Measurements from ENCODE around the gene DAPP1. TPM values are rescaled to one million over a fixed set of nuclear protein-coding genes. Genes with fewer than 3 reads are reported as not detected.

Gene DAPP1
- total RNA-seq, 1 experiment from 2014 or later: 7.9 TPM

DNA sequence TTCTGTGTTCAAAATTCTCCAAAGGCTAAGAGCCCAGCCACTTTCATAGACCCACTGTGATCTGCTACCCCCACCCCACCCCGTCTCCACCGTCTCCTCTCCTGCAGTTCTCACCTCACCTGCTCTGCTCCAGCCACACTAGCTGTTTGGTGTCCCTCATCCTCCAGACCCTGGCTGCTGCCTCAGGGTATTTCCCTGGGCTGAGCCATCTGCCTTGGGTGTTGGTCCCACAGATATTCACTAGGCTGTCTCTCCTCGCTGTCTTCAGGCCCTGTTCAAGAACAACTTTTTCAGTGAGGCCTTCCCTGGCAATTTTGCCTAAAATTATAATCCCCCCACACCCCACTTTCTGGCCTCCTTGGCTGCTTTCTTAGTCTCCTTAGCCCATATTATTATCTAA lies 31.8 kb upstream of the DAPP1 start:
- no peak for TF ChIP-seq EZH2 (IDR thresholded peaks at IDR 0.05; ENCODE audit: low read depth)
- TF ChIP-seq, protein P1, sequence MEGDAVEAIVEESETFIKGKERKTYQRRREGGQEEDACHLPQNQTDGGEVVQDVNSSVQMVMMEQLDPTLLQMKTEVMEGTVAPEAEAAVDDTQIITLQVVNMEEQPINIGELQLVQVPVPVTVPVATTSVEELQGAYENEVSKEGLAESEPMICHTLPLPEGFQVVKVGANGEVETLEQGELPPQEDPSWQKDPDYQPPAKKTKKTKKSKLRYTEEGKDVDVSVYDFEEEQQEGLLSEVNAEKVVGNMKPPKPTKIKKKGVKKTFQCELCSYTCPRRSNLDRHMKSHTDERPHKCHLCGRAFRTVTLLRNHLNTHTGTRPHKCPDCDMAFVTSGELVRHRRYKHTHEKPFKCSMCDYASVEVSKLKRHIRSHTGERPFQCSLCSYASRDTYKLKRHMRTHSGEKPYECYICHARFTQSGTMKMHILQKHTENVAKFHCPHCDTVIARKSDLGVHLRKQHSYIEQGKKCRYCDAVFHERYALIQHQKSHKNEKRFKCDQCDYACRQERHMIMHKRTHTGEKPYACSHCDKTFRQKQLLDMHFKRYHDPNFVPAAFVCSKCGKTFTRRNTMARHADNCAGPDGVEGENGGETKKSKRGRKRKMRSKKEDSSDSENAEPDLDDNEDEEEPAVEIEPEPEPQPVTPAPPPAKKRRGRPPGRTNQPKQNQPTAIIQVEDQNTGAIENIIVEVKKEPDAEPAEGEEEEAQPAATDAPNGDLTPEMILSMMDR (conservative IDR thresholded peaks at IDR 0.05): no peak

DNA sequence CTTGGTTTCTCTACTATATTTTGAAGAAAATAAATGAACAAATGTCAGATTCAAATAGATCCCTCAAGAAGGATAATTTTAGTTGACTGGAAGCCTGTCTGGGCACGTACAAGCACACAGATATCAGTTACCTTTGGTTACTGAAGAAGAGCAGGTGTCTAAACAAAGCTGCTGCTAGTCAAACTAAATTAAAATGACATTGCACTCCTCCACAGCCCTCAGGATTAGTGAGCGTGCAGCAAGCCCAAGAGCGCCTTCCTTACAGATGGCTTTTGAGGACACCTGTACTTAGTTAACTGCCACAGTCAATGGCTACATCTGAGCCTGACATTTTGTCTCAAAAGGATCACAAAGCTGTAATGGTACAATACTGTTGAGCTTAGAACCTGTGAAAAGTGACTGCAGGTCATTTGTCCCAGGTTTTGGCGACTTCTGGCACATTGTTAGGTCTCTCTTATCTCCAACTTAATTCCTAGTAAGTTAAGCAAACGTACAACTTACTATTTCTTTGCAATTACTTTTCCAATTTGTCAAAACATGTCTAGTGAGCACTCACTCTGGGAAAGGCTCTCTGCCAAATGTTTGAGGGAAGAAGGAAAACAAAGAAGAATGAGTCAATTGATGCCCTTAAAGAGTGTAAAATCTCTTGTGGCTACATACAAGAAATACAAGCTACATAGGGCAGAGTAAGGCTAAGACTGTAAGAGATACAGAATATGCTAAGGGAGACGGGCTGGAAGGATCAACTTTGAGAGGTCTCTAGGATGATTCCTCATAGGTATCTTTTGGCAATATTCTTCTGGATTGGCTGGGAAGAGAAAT lies 25.6 kb upstream of the DAPP1 start:
- no peak overlapping the region for H2AFZ ChIP-seq
- H3K4me2 ChIP-seq: no peak overlapping the region
- H3K36me3 ChIP-seq (ENCODE audit: low read depth): no peaks in the 10 kb centered on the region
- no peaks in the 10 kb centered on the region for H3F3A ChIP-seq (ENCODE audit: insufficient read depth, low read depth)
- no peaks in the 10 kb centered on the region for H4K20me1 ChIP-seq (ENCODE audit: insufficient read depth)
- no peaks in the 10 kb centered on the region for H3K9me2 ChIP-seq (ENCODE audit: insufficient read depth)
- intact Hi-C loops (cut with micrococcal nuclease; ENCODE audit: unreplicated experiment): no loop called here
- CTCF ChIA-PET: no interaction called here
- no peak for DNase-seq
- TF ChIP-seq, protein P1 (conservative IDR thresholded peaks at IDR 0.05): no peak
- no peak for TF ChIP-seq EZH2 (IDR thresholded peaks at IDR 0.05; ENCODE audit: low read depth)
- BruUV-seq (replicated peaks): no TSS peak
- no peaks in the 10 kb centered on the region for H3K27me3 ChIP-seq (ENCODE audit: insufficient read depth, low read depth)
- POLR2A ChIA-PET (ENCODE audit: unreplicated experiment): no interaction called here
- H3K4me3 ChIP-seq: no peak overlapping the region
- no peaks in the 10 kb centered on the region for H3K79me2 ChIP-seq (ENCODE audit: low read depth)
- no peaks in the 10 kb centered on the region for H3K9me3 ChIP-seq (ENCODE audit: insufficient read depth, low read depth)
- no peak overlapping the region for H3K27ac ChIP-seq
- no peaks in the 10 kb centered on the region for H3K4me1 ChIP-seq (replicated peaks; ENCODE audit: insufficient read depth)

More for the DNA sequence above, 31.8 kb upstream of the DAPP1 start:
- Histone ChIP-seq H3K9me3 (ENCODE audit: insufficient read depth, low read depth) (no peaks in the 10 kb centered on the region; the same call in 1 of the 2 replicates), H3K4me2 (no peak overlapping the region), H3K4me3 (no peak overlapping the region), H3K4me1 (replicated peaks; ENCODE audit: insufficient read depth) (no peaks in the 10 kb centered on the region), H3K27me3 (ENCODE audit: insufficient read depth, low read depth) (no peaks in the 10 kb centered on the region), H3F3A (ENCODE audit: insufficient read depth, low read depth) (no peaks in the 10 kb centered on the region), H3K36me3 (ENCODE audit: low read depth) (no peaks in the 10 kb centered on the region), H2AFZ (no peak overlapping the region), H3K27ac (no peak overlapping the region), H3K9me2 (ENCODE audit: insufficient read depth) (no peaks in the 10 kb centered on the region), H4K20me1 (ENCODE audit: insufficient read depth) (no peaks in the 10 kb centered on the region), H3K79me2 (ENCODE audit: low read depth) (no peaks in the 10 kb centered on the region)
- intact Hi-C loops (cut with micrococcal nuclease; ENCODE audit: unreplicated experiment): no loop called here
- ChIA-PET CTCF (no interaction called here), POLR2A (ENCODE audit: unreplicated experiment) (no interaction called here)
- BruUV-seq (replicated peaks): no TSS peak
- no peak for DNase-seq

DNA sequence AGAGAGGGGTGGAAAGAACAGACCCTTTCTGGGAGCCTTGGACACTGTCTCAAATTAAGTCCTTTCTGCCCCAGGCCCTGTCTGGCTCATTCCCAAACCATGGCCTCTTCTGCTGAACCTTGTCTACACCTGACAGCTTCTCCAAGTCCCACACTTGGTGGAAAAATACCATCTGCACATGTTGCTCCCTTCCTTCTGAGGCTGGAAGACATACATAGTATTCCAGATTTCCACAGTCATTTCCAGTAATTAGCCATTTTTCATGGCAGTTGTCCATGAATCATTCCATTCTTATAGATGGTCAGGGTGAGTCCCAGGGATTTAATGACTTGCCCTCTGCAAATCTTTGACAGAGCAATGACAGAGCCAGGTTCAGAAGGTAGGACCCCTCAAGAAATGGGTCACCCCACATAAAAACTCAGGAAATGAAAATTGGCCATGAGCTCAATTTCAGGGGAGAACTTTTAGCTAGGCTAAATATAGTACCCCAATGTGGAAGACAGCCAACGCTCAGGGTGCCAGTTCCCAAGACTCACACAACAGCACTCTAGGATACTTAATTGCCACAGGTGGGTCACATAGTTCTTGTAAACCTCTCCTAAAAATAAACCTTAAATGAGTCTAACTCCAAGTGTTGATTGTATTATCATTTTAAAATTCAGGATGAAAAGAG lies 16.2 kb upstream of the DAPP1 start:
- no peak overlapping the region for H2AFZ ChIP-seq
- H3K9me3 ChIP-seq (ENCODE audit: insufficient read depth, low read depth): no peaks in the 10 kb centered on the region
- no peak for DNase-seq
- intact Hi-C loops (cut with micrococcal nuclease; ENCODE audit: unreplicated experiment): no loop called here
- H3K4me2 ChIP-seq: no peak overlapping the region
- H3K4me3 ChIP-seq: no peak overlapping the region
- POLR2A ChIA-PET (ENCODE audit: unreplicated experiment): interaction anchor here (0.7 kb wide), 1 partner anchor 190 kb away, joined by 6 read pairs; no protein-coding TSS in a partner anchor
- no peaks in the 10 kb centered on the region for H3K79me2 ChIP-seq (ENCODE audit: low read depth)
- no peaks in the 10 kb centered on the region for H3K36me3 ChIP-seq (ENCODE audit: low read depth)
- no TSS peak for BruUV-seq (replicated peaks)
- no peaks in the 10 kb centered on the region for H3K9me2 ChIP-seq (ENCODE audit: insufficient read depth)
- no peak overlapping the region for H3K27ac ChIP-seq
- no peaks in the 10 kb centered on the region for H4K20me1 ChIP-seq (ENCODE audit: insufficient read depth)
- H3F3A ChIP-seq (ENCODE audit: insufficient read depth, low read depth): no peaks in the 10 kb centered on the region
- H3K4me1 ChIP-seq (replicated peaks; ENCODE audit: insufficient read depth): no peaks in the 10 kb centered on the region
- CTCF ChIA-PET: no interaction called here
- no peaks in the 10 kb centered on the region for H3K27me3 ChIP-seq (ENCODE audit: insufficient read depth, low read depth)
- TF ChIP-seq, protein P1 (conservative IDR thresholded peaks at IDR 0.05): no peak
- TF ChIP-seq EZH2 (IDR thresholded peaks at IDR 0.05; ENCODE audit: low read depth): no peak

All from PC-9 (cell line).